Measurements from ENCODE around the gene C6orf136. TPM values are rescaled to one million over a fixed set of nuclear protein-coding genes. Genes with fewer than 3 reads are reported as not detected.
A peak's percentile ranks its signal among the peaks of the same experiment; 100 is the strongest.

C6orf136 gene
- total and polyA plus RNA-seq, 9 of the 15 experiments (the other 6 are each of a cell fraction or from before 2014, with no cell fraction given), result 14.1 to 63.1 (median 18.4) TPM

- no peak for TF ChIP-seq DDX20 (tag; IDR thresholded peaks at IDR 0.05; ENCODE audit: low read depth)
- no peak for TF ChIP-seq SPI1 (IDR thresholded peaks at IDR 0.05; ENCODE audit: borderline replicate concordance, low read depth, low read length)
- no peak for TF ChIP-seq PRPF4 (IDR thresholded peaks at IDR 0.05; ENCODE audit: insufficient read depth, low read depth, low read length, poor library complexity, severe bottlenecking)
- no peak for TF ChIP-seq STAT5A (IDR thresholded peaks at IDR 0.05; ENCODE audit: borderline replicate concordance, low read length)
- TF ChIP-seq ZNF253 (CRISPR knock-in tag; conservative IDR thresholded peaks at IDR 0.05), result no peak
- TF ChIP-seq SMAD2 (IDR thresholded peaks at IDR 0.05; ENCODE audit: low read depth, low read length), result no peak
- no peak for TF ChIP-seq ZBTB1 (CRISPR knock-in tag; IDR thresholded peaks at IDR 0.05; ENCODE audit: borderline replicate concordance, low read depth)
- TF ChIP-seq GTF2F1 (IDR thresholded peaks at IDR 0.05; ENCODE audit: low read depth, low read length), result no peak
- peak; percentile 35; the same call in 1 of the 2 replicates for TF ChIP-seq CREB1 (IDR thresholded peaks at IDR 0.05)
- TF ChIP-seq CREB1 (CRISPR knock-in tag; IDR thresholded peaks at IDR 0.05), result peak; percentile 76; the same call in 1 of the 2 replicates
- peak; percentile 25; the same call in 1 of the 2 replicates for TF ChIP-seq MYC (IDR thresholded peaks at IDR 0.05; ENCODE audit: low read depth, low read length)
- TF ChIP-seq MYC (CRISPR knock-in tag; IDR thresholded peaks at IDR 0.05; ENCODE audit: borderline replicate concordance, low read depth), result no peak
- no peak for TF ChIP-seq SIRT6 (IDR thresholded peaks at IDR 0.05; ENCODE audit: low read depth, low read length)
- TF ChIP-seq ILK (tag; IDR thresholded peaks at IDR 0.05; ENCODE audit: borderline replicate concordance, low read depth), result no peak
- no peak for TF ChIP-seq SMC3 (conservative IDR thresholded peaks at IDR 0.05; ENCODE audit: insufficient read depth, low read depth, low read length)
- no peak for TF ChIP-seq ZNF174 (CRISPR knock-in tag; IDR thresholded peaks at IDR 0.05)
- TF ChIP-seq ERF (CRISPR knock-in tag; IDR thresholded peaks at IDR 0.05), result no peak
- no peak for TF ChIP-seq CGGBP1 (CRISPR knock-in tag; IDR thresholded peaks at IDR 0.05)
- no peak for TF ChIP-seq THRA (IDR thresholded peaks at IDR 0.05)
- no peak for TF ChIP-seq ZNF764 (CRISPR knock-in tag; IDR thresholded peaks at IDR 0.05; ENCODE audit: low read depth)
- no peak for TF ChIP-seq HSF4 (CRISPR knock-in tag; IDR thresholded peaks at IDR 0.05; ENCODE audit: borderline replicate concordance)
- TF ChIP-seq HMGXB4 (CRISPR knock-in tag; IDR thresholded peaks at IDR 0.05), result no peak
- no peak for TF ChIP-seq ZNF507 (tag; conservative IDR thresholded peaks at IDR 0.05)
Observed at GRCh38 chr6:30626484-30627366, 20.2 kb upstream of the C6orf136 start, which contains the start of gene ATAT1 (continued).

All from K562 (cell line).